ENCODE measurements around the gene FANK1.

DNA sequence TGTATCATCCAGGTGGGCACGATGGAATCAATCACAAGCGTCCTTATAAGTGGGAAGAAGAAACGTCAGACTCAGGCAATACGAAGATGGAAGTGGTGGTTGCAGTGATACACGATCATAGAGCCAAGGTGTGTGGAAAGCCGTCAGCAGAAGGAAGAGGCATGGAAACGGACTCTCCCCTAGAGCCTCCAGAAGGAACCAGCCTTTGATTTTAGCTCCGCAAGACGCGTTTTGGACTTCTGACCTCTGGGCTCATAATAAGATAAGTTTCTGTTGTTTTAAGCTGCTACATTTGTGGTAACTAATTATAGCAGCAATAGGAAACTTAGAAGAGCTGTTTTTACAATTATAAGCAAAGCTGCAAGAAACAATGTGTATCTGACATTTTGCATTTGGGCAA, 14.8 kb downstream of the FANK1 start:
- TF ChIP-seq YY1 (IDR thresholded peaks at IDR 0.05; ENCODE audit: insufficient read depth, insufficient read length) (no peak), ZNF274 (IDR thresholded peaks at IDR 0.05; ENCODE audit: low read depth, low read length) (no peak), SUZ12 (IDR thresholded peaks at IDR 0.05; ENCODE audit: extremely low read depth, insufficient read depth, insufficient read length) (no peak)

Data from NT2/D1 (cell line).